HG03558 (cell line): ENCODE results near the gene RASSF3.

Source experiments
- ATAC-seq: cut with Tn5 transposase; IDR thresholded peaks from one replicate; pipeline ENCODE4 v1.9.1; 2021; ENCODE audit warnings: moderate number of reproducible peaks; ENCODE audit not compliant: unreplicated experiment; ENCODE audit errors: extremely low read depth

RASSF3 gene

DNA sequence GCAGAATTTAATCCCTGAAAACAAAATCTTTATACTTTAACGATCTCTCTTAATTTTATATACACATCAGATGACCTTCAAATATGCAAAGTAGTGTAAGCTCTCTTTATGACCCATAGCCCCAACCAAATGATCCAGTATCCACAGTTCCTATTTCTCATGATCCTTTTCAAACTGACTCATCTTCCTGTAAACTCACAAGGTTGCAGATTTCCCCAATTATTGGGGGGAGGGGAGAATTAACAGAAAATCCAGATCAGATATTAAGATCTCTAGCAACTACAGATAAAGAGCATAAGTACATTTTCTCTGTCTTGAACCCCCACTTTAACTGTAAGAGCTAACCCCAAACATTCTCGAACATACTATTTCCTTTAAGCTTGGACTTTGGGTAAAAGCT lies 136.4 kb downstream of the RASSF3 start:
- ATAC-seq = no peak
